Stomach (tissue), 4 donors: ENCODE data around the gene DEPDC1B.

Source experiments
- EP300 ChIP-seq: sonication (generic); formaldehyde crosslinking; IDR thresholded peaks from one replicate; pipeline ENCODE4 v1.6.1; 2017; ENCODE audit warnings: antibody characterized with exemption
- POLR2A ChIP-seq, 4 donors: fragments of 450-650 bp; IDR thresholded peaks; one replicate each; pipeline ENCODE4 v1.6.1; 2016; ENCODE audit warnings: antibody characterized with exemption in 4 of 4, control low read depth in 2 of 4, mild to moderate bottlenecking in 1 of 4, moderate library complexity in 1 of 4
- POLR2AphosphoS5 ChIP-seq, 3 donors: sonication (generic); formaldehyde crosslinking; IDR thresholded peaks; one replicate each; pipeline ENCODE4 v1.6.1; 2016; ENCODE audit warnings: antibody characterized with exemption in 3 of 3
- TF ChIP-seq, protein P1 (sequence below), 7 experiments: fragments of 450-650 bp in 4 of 7; fragments of 200-600 bp in 3 of 7; sonication (generic) in 3 of 7; IDR thresholded peaks; one replicate each; pipeline ENCODE4 v1.5.1; 2016 to 2019; ENCODE audit warnings: antibody characterized with exemption in 7 of 7, control low read depth in 2 of 7, mild to moderate bottlenecking in 1 of 7

DNA sequence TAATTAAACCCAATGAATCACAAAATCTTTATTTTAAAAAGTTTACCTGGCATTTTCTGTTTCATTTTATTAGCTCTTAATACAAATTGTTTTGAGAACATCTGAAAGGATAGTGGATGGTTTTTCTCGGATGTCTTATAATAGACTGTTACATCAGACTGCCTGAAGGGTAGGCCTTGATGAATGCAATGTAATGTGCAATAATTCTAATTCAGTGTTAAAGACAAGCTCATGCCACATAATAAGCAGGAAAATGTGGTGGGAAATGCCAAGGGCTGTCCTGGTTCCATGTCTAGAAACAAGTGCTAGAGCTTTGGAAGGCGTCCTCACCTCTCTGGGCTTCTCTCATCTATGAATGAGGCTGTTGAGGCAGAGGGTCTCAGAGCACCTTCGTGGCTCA, 148.1 kb downstream of the DEPDC1B start:
- TF ChIP-seq, protein P1, sequence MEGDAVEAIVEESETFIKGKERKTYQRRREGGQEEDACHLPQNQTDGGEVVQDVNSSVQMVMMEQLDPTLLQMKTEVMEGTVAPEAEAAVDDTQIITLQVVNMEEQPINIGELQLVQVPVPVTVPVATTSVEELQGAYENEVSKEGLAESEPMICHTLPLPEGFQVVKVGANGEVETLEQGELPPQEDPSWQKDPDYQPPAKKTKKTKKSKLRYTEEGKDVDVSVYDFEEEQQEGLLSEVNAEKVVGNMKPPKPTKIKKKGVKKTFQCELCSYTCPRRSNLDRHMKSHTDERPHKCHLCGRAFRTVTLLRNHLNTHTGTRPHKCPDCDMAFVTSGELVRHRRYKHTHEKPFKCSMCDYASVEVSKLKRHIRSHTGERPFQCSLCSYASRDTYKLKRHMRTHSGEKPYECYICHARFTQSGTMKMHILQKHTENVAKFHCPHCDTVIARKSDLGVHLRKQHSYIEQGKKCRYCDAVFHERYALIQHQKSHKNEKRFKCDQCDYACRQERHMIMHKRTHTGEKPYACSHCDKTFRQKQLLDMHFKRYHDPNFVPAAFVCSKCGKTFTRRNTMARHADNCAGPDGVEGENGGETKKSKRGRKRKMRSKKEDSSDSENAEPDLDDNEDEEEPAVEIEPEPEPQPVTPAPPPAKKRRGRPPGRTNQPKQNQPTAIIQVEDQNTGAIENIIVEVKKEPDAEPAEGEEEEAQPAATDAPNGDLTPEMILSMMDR (IDR thresholded peaks at IDR 0.05) = no peak
- TF ChIP-seq POLR2A (IDR thresholded peaks at IDR 0.05) = no peak
- no peak for TF ChIP-seq POLR2AphosphoS5 (IDR thresholded peaks at IDR 0.05)
- TF ChIP-seq EP300 = no peak
